Measurements from ENCODE around the gene WWOX. TPM values are rescaled to one million over a fixed set of nuclear protein-coding genes. Genes with fewer than 3 reads are reported as not detected.

Gene WWOX
- total and polyA plus RNA-seq, 2 donors (not counting 1 experiment from before 2014, with no cell fraction given): 10.5 to 42.3 TPM

DNA sequence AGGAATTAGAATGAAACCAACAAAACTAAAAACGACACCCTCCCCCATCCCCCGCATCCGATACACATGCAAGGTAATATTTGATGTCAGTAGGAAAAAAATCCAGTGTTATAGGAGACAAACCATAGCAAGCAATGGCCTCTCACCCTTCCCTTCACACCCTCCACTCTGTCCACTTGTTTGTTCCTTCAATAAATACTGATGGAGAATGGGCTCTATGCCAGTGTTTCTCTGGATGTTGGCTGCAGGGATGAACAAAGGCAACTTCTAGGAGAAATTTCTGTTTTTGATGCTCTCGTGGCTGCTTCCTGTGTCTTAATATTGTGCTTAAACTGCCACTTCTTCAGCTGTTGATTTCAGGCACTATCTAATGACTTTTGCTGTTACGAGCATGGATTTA is 98.8 kb downstream of the WWOX start:
- no peak for TF ChIP-seq EZH2 (IDR thresholded peaks at IDR 0.05; ENCODE audit: borderline replicate concordance, insufficient read depth, low read depth, low read length, poor library complexity, severe bottlenecking)
- TF ChIP-seq, protein P1, sequence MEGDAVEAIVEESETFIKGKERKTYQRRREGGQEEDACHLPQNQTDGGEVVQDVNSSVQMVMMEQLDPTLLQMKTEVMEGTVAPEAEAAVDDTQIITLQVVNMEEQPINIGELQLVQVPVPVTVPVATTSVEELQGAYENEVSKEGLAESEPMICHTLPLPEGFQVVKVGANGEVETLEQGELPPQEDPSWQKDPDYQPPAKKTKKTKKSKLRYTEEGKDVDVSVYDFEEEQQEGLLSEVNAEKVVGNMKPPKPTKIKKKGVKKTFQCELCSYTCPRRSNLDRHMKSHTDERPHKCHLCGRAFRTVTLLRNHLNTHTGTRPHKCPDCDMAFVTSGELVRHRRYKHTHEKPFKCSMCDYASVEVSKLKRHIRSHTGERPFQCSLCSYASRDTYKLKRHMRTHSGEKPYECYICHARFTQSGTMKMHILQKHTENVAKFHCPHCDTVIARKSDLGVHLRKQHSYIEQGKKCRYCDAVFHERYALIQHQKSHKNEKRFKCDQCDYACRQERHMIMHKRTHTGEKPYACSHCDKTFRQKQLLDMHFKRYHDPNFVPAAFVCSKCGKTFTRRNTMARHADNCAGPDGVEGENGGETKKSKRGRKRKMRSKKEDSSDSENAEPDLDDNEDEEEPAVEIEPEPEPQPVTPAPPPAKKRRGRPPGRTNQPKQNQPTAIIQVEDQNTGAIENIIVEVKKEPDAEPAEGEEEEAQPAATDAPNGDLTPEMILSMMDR (IDR thresholded peaks at IDR 0.05): no peak
- Histone ChIP-seq H3K27ac (ENCODE audit: low read length in 2 of 2) (no peak overlapping the region), H3K4me2 (replicated peaks; ENCODE audit: low read depth, low read length, poor library complexity, severe bottlenecking) (no peak overlapping the region), H3K9me3 (ENCODE audit: control extremely low read depth in 1 of 3, control insufficient read depth in 2 of 3, insufficient read depth in 1 of 3, low read length in 2 of 3) (no peaks in the 10 kb centered on the region), H3K79me2 (ENCODE audit: control insufficient read depth, insufficient read depth, low read length) (no peaks in the 10 kb centered on the region), H2AFZ (ENCODE audit: insufficient read depth, low read depth, low read length, poor library complexity, severe bottlenecking) (no peak overlapping the region), H3K27me3 (replicated peaks in 1 of 4; ENCODE audit: control extremely low read depth in 1 of 4, control insufficient read depth in 3 of 4, insufficient read depth in 4 of 4, low read length in 3 of 4) (no peaks in the 10 kb centered on the region), H4K20me1 (ENCODE audit: control insufficient read depth, insufficient read depth, low read length, poor library complexity, severe bottlenecking) (no peaks in the 10 kb centered on the region), H3K9ac (ENCODE audit: low read length) (no peak overlapping the region), H3K4me3 (ENCODE audit: control extremely low read depth in 1 of 5, extremely low read depth in 1 of 5, insufficient read depth in 1 of 5, low read depth in 2 of 5, low read length in 4 of 5) (no peak overlapping the region), H3K36me3 (replicated peaks in 1 of 2; ENCODE audit: control extremely low read depth in 1 of 2, control insufficient read depth in 1 of 2, extremely low read depth in 1 of 2, insufficient read depth in 2 of 2, low read length in 1 of 2) (no peaks in the 10 kb centered on the region), H3K4me1 (ENCODE audit: control insufficient read depth in 2 of 2, insufficient read depth in 2 of 2, low read length in 2 of 2) (no peaks in the 10 kb centered on the region)
- Mint-ChIP-seq H3K4me3 (no peak overlapping the region), H3K9me3 (ENCODE audit: insufficient read depth) (no peaks in the 10 kb centered on the region), H3K4me1 (peaks cover 10% of the 10 kb centered on the region), H3K27me3 (no peaks in the 10 kb centered on the region), H3K27ac (no peak overlapping the region)
- ATAC-seq (ENCODE audit: low read depth) (no peak), DNase-seq (no peak)
- intact Hi-C loops (cut with micrococcal nuclease): no loop called here
- WGBS (ENCODE audit: insufficient coverage): 100% methylated on average over 1 of the region's 5 CpGs
- ChIA-PET CTCF (no interaction called here), POLR2A (no interaction called here)

DNA sequence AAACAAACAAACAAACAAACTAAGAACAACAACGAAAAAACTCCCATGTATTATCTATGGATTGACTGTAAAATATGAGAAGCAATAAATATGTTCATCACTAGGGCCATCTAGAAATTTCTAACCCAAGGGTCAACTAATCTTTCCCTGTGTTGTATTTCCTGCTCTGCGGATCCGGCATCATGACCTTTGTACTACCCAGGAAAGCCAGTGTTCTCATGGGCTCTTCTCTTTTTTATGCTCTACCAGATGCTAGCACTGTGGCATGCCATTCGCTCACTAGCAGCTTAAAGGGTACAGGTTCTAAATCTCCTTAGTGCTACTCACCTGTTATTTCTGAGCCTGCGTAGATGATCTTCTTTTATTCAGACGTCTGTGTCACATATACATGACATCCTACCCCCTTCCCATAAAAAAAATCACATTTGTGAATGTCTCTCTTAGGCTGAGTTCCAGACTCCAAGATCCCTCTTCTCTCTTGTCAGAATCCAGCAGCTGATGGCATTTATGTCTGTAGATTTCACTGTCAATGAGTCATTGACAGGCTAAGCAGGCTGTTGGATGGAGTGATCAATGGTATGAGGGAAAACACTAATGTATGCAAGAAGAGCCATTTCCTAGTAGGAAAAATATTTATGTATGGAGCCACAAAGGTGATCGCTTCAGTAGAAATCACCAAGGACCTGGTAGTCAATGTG is 100.0 kb downstream of the WWOX start:
- H3K9me3 ChIP-seq (ENCODE audit: control extremely low read depth in 1 of 3, control insufficient read depth in 2 of 3, insufficient read depth in 1 of 3, low read length in 2 of 3): no peaks in the 10 kb centered on the region
- ATAC-seq (ENCODE audit: low read depth): no peak
- 90% methylated on average over 6 of the region's 7 CpGs for WGBS (ENCODE audit: insufficient coverage)

More for the DNA sequence above, 100.0 kb downstream of the WWOX start:
- no peaks in the 10 kb centered on the region for H3K79me2 ChIP-seq (ENCODE audit: control insufficient read depth, insufficient read depth, low read length)
- Mint-ChIP-seq H3K27ac (no peak overlapping the region), H3K9me3 (ENCODE audit: insufficient read depth) (no peaks in the 10 kb centered on the region), H3K4me3 (no peak overlapping the region), H3K27me3 (no peaks in the 10 kb centered on the region), H3K4me1 (peaks cover 10% of the 10 kb centered on the region)
- TF ChIP-seq, protein P1 (IDR thresholded peaks at IDR 0.05): no peak
- TF ChIP-seq EZH2 (IDR thresholded peaks at IDR 0.05; ENCODE audit: borderline replicate concordance, insufficient read depth, low read depth, low read length, poor library complexity, severe bottlenecking): no peak
- no peaks in the 10 kb centered on the region for H3K4me1 ChIP-seq (ENCODE audit: control insufficient read depth in 2 of 2, insufficient read depth in 2 of 2, low read length in 2 of 2)
- ChIA-PET POLR2A (no interaction called here), CTCF (no interaction called here)
- no peaks in the 10 kb centered on the region for H4K20me1 ChIP-seq (ENCODE audit: control insufficient read depth, insufficient read depth, low read length, poor library complexity, severe bottlenecking)
- DNase-seq: no peak
- H3K27me3 ChIP-seq (replicated peaks in 1 of 4; ENCODE audit: control extremely low read depth in 1 of 4, control insufficient read depth in 3 of 4, insufficient read depth in 4 of 4, low read length in 3 of 4): no peaks in the 10 kb centered on the region
- no peak overlapping the region for H3K27ac ChIP-seq (ENCODE audit: low read length in 2 of 2)
- no peak overlapping the region for H2AFZ ChIP-seq (ENCODE audit: insufficient read depth, low read depth, low read length, poor library complexity, severe bottlenecking)
- intact Hi-C loops (cut with micrococcal nuclease): no loop called here
- no peak overlapping the region for H3K9ac ChIP-seq (ENCODE audit: low read length)
- H3K4me3 ChIP-seq (ENCODE audit: control extremely low read depth in 1 of 5, extremely low read depth in 1 of 5, insufficient read depth in 1 of 5, low read depth in 2 of 5, low read length in 4 of 5): no peak overlapping the region
- no peak overlapping the region for H3K4me2 ChIP-seq (replicated peaks; ENCODE audit: low read depth, low read length, poor library complexity, severe bottlenecking)
- H3K36me3 ChIP-seq (replicated peaks in 1 of 2; ENCODE audit: control extremely low read depth in 1 of 2, control insufficient read depth in 1 of 2, extremely low read depth in 1 of 2, insufficient read depth in 2 of 2, low read length in 1 of 2): no peaks in the 10 kb centered on the region
